ENCODE data around the gene ABCA10.
"Not testable (repeated sequence)": the region's sequence is repeated elsewhere in the genome, so short reads cannot be mapped to it uniquely, and the experiment has no call there.

Gene ABCA10

GRCh38 chr17:69230939-69231338 is 2.3 kb upstream of the ABCA10 start:
- no peak for DNase-seq (ENCODE audit: low read depth in 2 of 2)

GRCh38 chr17:69228018-69228417 is 606 bp downstream of the ABCA10 start:
- no peak for DNase-seq (ENCODE audit: low read depth in 2 of 2)

- no peak for DNase-seq (ENCODE audit: low read depth in 2 of 2)
Observed at GRCh38 chr17:69227541-69227940, 1.1 kb downstream of the ABCA10 start.

GRCh38 chr17:69223809-69224208 is 4.8 kb downstream of the ABCA10 start:
- DNase-seq (ENCODE audit: low read depth in 2 of 2) = no peak

- DNase-seq (ENCODE audit: low read depth in 2 of 2) = no peak
Observed at GRCh38 chr17:69222707-69223258, 5.8 kb downstream of the ABCA10 start.

GRCh38 chr17:69220098-69220497 is 8.5 kb downstream of the ABCA10 start:
- DNase-seq (ENCODE audit: low read depth in 2 of 2) = no peak

- no peak for DNase-seq (ENCODE audit: low read depth in 2 of 2)
Observed at GRCh38 chr17:69218986-69219385, 9.6 kb downstream of the ABCA10 start.

- no peak for DNase-seq (ENCODE audit: low read depth in 2 of 2)
Observed at GRCh38 chr17:69213059-69213813, 15.4 kb downstream of the ABCA10 start.

- DNase-seq (ENCODE audit: low read depth in 2 of 2) = no peak
Observed at GRCh38 chr17:69208640-69209039, 20.0 kb downstream of the ABCA10 start.

- DNase-seq (ENCODE audit: low read depth in 2 of 2) = no peak
Observed at GRCh38 chr17:69207151-69207550, 21.5 kb downstream of the ABCA10 start.

GRCh38 chr17:69198238-69198637 is 30.4 kb downstream of the ABCA10 start:
- DNase-seq (ENCODE audit: low read depth in 2 of 2) = no peak

GRCh38 chr17:69196105-69196653 is 32.4 kb downstream of the ABCA10 start:
- DNase-seq (ENCODE audit: low read depth in 2 of 2) = not testable (repeated sequence)

- no peak for DNase-seq (ENCODE audit: low read depth in 2 of 2)
Observed at GRCh38 chr17:69192754-69193153, 35.9 kb downstream of the ABCA10 start.

- DNase-seq (ENCODE audit: low read depth in 2 of 2) = no peak
Observed at GRCh38 chr17:69188796-69189195, 39.8 kb downstream of the ABCA10 start.

- no peak for DNase-seq (ENCODE audit: low read depth in 2 of 2)
Observed at GRCh38 chr17:69188064-69188463, 40.6 kb downstream of the ABCA10 start.

- no peak for DNase-seq (ENCODE audit: low read depth in 2 of 2)
Observed at GRCh38 chr17:69187294-69187693, 41.3 kb downstream of the ABCA10 start.

GRCh38 chr17:69179227-69179952 is 49.2 kb downstream of the ABCA10 start:
- DNase-seq (ENCODE audit: low read depth in 2 of 2) = no peak

GRCh38 chr17:69176457-69176795 is 52.2 kb downstream of the ABCA10 start:
- DNase-seq (ENCODE audit: low read depth in 2 of 2) = no peak

GRCh38 chr17:69175625-69176456 is 52.8 kb downstream of the ABCA10 start:
- DNase-seq (ENCODE audit: low read depth in 2 of 2) = no peak

- no peak for DNase-seq (ENCODE audit: low read depth in 2 of 2)
Observed at GRCh38 chr17:69175262-69175624, 53.4 kb downstream of the ABCA10 start.

GRCh38 chr17:69173118-69173517 is 55.5 kb downstream of the ABCA10 start:
- no peak for DNase-seq (ENCODE audit: low read depth in 2 of 2)

GRCh38 chr17:69170377-69170776 is 58.2 kb downstream of the ABCA10 start:
- DNase-seq (ENCODE audit: low read depth in 2 of 2) = no peak
